GM21528 (cell line): ENCODE results near the gene TP53BP2.
A peak's percentile ranks its signal among the peaks of the same experiment; 100 is the strongest.
"Not testable (repeated sequence)": the region's sequence is repeated elsewhere in the genome, so short reads cannot be mapped to it uniquely, and the experiment has no call there.

ENCODE experiments used
- ATAC-seq: cut with Tn5 transposase; IDR thresholded peaks from one replicate; pipeline ENCODE4 v1.9.1; 2021; ENCODE audit warnings: mild to moderate bottlenecking, moderate library complexity; ENCODE audit not compliant: unreplicated experiment, low FRiP score

The TP53BP2 gene

DNA sequence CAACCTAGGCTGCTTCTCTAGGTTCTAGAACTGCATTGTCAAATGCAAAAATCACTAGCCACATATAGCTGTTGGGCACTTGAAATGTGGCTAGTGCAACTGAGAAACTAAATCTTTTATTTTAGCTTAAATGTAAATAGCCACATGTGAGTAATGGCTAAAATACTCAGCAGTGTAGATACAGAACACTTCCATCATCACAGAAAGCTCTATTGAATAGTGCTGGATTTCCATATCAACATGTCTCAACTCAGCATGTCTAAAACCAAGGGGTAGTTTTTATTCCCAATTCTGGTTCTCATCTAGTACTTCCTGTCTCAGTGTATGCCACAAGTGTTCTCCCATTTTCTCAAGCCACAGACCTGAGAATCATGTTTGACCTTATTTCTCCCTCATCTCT, 7.5 kb upstream of the TP53BP2 start:
- no peak for ATAC-seq

GRCh38 chr1:223852337-223852736, 6.6 kb upstream of the TP53BP2 start:
- ATAC-seq = no peak

DNA sequence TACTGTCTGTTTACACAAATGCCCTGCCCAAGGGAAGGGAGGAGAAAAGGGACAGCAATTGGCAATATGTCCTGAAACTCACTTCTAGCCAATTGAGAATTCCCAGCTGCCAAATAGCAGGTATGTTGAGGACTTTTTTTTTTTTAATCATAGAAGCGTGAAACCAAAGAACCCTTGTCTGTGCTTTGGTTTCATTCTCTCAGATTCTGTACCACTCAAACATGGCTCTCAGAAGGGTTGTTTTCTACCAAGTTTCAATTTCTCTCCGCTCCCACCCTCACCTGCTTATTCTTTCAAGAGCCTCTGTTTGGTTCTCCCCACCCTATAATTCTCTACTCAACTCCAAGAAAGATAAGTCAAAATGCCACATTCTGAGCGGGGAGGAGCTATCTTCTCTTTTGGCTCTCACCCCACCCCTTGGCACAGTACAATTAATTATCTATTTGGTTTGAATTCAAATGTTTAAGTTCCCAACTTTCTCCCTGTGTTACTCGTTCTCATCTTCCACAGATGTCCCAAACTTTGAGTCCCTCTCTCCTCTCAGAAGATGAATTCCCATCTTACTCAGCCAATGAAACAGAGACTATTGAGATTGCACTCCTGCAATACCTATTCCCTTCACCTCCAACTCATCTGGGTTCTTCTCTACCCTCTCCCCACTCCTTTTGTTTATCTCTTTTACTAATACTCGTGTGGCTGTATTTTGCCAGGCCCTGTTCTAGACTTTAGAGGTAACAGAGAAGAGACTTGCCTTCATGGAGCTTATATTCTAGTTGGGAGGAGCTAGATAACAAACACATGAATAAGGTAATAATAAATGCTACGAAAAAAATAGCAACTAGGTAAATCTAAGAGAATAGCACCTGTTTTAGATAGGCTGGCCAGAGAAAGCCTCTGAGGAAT, 3.9 kb upstream of the TP53BP2 start:
- peak; percentile 27 for ATAC-seq

DNA sequence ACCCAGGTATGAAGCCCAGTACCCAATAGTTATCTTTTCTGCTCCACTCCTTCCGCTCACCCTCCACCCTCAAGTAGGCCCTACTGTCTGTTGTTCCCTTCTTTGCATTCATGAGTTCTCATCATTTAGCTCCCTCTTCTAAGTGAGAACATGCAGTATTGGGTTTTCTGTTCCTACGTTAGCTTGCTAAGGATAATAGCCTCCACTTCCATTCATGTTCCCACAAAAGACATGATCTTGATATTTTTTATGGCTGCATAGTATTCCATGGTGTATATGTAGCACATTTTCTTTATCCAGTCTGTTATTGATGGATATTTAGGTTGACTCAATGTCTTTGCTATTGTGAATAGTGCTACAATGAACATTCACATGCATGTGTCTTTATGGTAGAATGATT, 2.8 kb upstream of the TP53BP2 start:
- ATAC-seq = no peak

- no peak for ATAC-seq
Measured at GRCh38 chr1:223847781-223848345, 2.1 kb upstream of the TP53BP2 start.

GRCh38 chr1:223845037-223845809, 524 bp downstream of the TP53BP2 start:
- ATAC-seq = peak; percentile 38

- ATAC-seq = no peak
Measured at GRCh38 chr1:223844787-223845036, 1.0 kb downstream of the TP53BP2 start.

GRCh38 chr1:223843934-223844786, 1.6 kb downstream of the TP53BP2 start:
- no peak for ATAC-seq

DNA sequence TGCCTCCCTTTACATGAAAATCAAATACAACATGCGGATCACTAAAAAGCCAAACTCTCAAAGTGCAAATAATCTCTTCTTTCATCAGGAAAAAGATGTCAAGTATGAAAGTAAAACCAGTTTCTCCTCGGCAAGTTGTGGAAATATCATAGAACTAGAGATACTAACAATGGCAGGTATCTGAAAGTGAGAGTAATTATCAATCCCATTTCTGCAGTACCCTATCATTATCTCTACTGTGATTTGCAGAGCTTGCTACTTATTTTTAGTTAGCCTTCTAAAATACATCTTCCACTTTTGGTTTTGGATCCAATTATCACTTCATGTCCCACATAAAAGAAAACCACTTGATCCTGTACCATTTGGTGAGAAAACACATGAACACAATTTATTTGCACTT, 3.0 kb downstream of the TP53BP2 start:
- ATAC-seq = no peak

GRCh38 chr1:223841977-223842623, 3.6 kb downstream of the TP53BP2 start:
- not testable (repeated sequence) for ATAC-seq

DNA sequence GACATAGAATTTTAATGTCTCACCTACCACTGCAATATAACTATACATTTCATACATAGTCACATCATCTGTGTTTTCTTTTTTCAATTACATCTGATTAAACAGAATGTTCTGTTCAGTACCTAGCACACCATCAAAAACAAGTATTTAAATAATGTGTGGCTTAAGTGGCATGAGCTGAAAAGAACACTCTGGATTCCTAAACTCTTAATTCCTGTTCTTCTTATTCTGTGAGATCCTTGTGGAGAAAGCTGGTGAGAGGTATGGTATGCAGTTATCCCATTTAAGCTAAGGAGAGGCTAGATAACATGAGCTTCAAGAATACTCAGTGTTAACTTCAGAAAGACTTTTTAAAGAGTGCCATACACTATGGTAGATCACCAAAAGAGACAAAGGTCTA, 5.5 kb downstream of the TP53BP2 start:
- ATAC-seq = no peak

DNA sequence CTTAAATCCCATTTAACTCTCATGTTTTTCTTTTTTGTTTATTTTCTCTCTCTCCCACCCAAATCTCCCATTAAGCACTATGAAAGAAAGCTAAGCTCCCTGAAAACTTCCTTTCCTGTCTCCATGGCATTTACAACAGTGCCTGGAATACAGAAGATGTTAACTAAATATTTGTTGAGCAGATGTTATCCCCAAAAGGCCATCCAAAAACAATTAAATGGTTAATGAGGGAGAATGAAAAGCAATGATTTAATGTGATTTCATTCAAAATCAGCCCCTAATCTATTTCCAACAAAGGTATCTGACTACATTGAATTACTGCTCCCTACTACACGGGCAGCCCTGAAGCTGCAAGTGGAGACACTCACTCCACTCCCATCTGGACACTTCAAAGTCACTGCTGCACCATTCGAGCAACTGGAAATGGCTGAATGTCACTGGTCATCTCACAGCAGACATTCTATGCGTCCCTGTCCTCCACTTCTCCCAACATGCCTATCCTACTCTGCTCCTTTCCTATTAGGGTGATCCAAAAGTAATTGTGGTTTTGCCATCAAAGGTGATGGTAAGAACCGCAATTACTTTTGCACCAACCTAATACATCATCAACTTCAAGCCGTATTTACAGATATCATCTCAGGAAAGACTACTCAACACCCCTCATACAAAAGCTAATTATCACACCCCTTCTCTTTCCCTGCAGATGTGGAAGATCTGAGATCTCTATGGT, 7.5 kb downstream of the TP53BP2 start:
- no peak for ATAC-seq

GRCh38 chr1:223837687-223838086, 8.1 kb downstream of the TP53BP2 start:
- no peak for ATAC-seq

DNA sequence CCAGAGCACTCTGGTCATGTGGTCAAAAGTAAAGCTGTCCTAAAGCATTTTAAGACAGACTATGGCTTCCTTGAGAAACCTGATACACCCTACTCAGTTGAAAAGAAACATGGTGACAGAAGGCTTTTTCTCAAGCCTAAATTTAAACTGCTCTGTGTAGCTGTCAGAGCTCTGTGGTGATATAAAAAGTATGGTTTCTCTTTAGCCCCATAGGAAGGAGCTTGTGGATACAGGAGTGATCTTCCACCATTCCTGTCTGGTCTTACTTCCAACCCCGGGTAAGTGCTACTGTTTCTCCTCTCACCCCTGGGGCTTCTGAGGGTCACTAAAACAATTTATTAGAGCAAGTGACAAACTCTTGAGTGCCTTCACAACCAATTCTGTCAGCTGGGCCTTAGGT, 8.5 kb downstream of the TP53BP2 start:
- no peak for ATAC-seq

- no peak for ATAC-seq
Measured at GRCh38 chr1:223836586-223836985, 9.2 kb downstream of the TP53BP2 start.

GRCh38 chr1:223835754-223836153, 10.0 kb downstream of the TP53BP2 start:
- ATAC-seq = no peak

GRCh38 chr1:223834660-223835263, 11.0 kb downstream of the TP53BP2 start:
- no peak for ATAC-seq

DNA sequence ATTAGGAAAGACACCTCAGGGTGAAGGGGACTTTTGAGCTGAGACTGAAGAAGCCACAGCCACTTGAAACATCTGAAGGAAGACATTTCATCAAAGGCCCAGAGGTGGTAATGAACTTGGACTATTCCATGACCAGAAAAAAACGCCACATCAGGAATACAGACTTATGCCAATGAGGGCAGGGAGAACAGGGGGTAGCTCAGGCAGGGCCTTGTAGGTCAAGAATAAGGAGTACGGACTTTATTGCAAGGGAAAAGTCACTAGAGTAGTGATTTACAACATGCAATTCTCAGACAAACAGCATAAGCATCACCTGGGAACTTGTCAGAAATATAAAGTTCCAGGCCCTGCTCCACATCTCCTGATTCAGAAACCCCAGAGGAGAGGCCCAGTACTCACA, 11.8 kb downstream of the TP53BP2 start:
- ATAC-seq = no peak

GRCh38 chr1:223832637-223832943, 13.2 kb downstream of the TP53BP2 start:
- no peak for ATAC-seq
